ENCODE data around the gene SNX3. TPM values are rescaled to one million over a fixed set of nuclear protein-coding genes. Genes with fewer than 3 reads are reported as not detected.

The SNX3 gene
- total and polyA plus RNA-seq, 2 experiments from 2014 or later, result 291 to 359 TPM

GRCh38 chr6:108170332-108171290, 90.2 kb downstream of the SNX3 start:
- Histone ChIP-seq H2AFZ (peak overlapping the region; percentile 49), H3K4me3 (no peak overlapping the region), H3K4me2 (peak overlapping the region; percentile 53), H3K36me3 (replicated peaks; ENCODE audit: insufficient read depth, low read depth) (no peaks in the 10 kb centered on the region), H3K79me2 (no peaks in the 10 kb centered on the region), H3K4me1 (ENCODE audit: insufficient read depth) (peaks cover 42% of the 10 kb centered on the region), H3K9me2 (replicated peaks; ENCODE audit: insufficient read depth) (no peaks in the 10 kb centered on the region), H3K27ac (no peak overlapping the region), H3K9me3 (ENCODE audit: low read depth) (no peaks in the 10 kb centered on the region), H4K20me1 (ENCODE audit: insufficient read depth, poor library complexity, severe bottlenecking) (peaks cover 5% of the 10 kb centered on the region), H3K27me3 (peaks cover 100% of the 10 kb centered on the region)
- TF ChIP-seq CTCF (IDR thresholded peaks at IDR 0.05; ENCODE audit: poor library complexity), result no peak
- TF ChIP-seq EZH2 (IDR thresholded peaks at IDR 0.05; ENCODE audit: borderline replicate concordance), result peak; percentile 100
- TF ChIP-seq EZH2phosphoT487 (IDR thresholded peaks at IDR 0.05; ENCODE audit: low read depth, severe bottlenecking, unreplicated experiment), result peak; percentile 95
- no peak for DNase-seq (ENCODE audit: low spot score)
- WGBS (ENCODE audit: low lambda C conversion rate, missing lambda C conversion rate), result 6% methylated on average over 31 of the region's 31 CpGs

GRCh38 chr6:108169464-108170331, 91.1 kb downstream of the SNX3 start:
- peak; percentile 80 for TF ChIP-seq EZH2phosphoT487 (IDR thresholded peaks at IDR 0.05; ENCODE audit: low read depth, severe bottlenecking, unreplicated experiment)
- TF ChIP-seq EZH2 (IDR thresholded peaks at IDR 0.05; ENCODE audit: borderline replicate concordance), result peak; percentile 32
- TF ChIP-seq CTCF (IDR thresholded peaks at IDR 0.05; ENCODE audit: poor library complexity), result no peak
- WGBS (ENCODE audit: low lambda C conversion rate, missing lambda C conversion rate), result 5% methylated on average over 41 of the region's 55 CpGs
- Histone ChIP-seq H3K36me3 (replicated peaks; ENCODE audit: insufficient read depth, low read depth) (no peaks in the 10 kb centered on the region), H2AFZ (no peak overlapping the region), H3K4me3 (no peak overlapping the region), H3K27ac (no peak overlapping the region), H3K9me3 (ENCODE audit: low read depth) (no peaks in the 10 kb centered on the region), H3K79me2 (no peaks in the 10 kb centered on the region), H3K4me2 (peak overlapping the region; percentile 82), H4K20me1 (ENCODE audit: insufficient read depth, poor library complexity, severe bottlenecking) (peaks cover 5% of the 10 kb centered on the region), H3K4me1 (ENCODE audit: insufficient read depth) (peaks cover 46% of the 10 kb centered on the region), H3K27me3 (peaks cover 100% of the 10 kb centered on the region), H3K9me2 (replicated peaks; ENCODE audit: insufficient read depth) (no peaks in the 10 kb centered on the region)
- no peak for DNase-seq (ENCODE audit: low spot score)

GRCh38 chr6:108168501-108169463, 92.1 kb downstream of the SNX3 start:
- no peak overlapping the region for H3K27ac ChIP-seq
- H3K9me2 ChIP-seq (replicated peaks; ENCODE audit: insufficient read depth), result no peaks in the 10 kb centered on the region
- H3K79me2 ChIP-seq, result no peaks in the 10 kb centered on the region
- peak; percentile 66 for DNase-seq (ENCODE audit: low spot score)
- no peaks in the 10 kb centered on the region for H3K36me3 ChIP-seq (replicated peaks; ENCODE audit: insufficient read depth, low read depth)
- H3K9me3 ChIP-seq (ENCODE audit: low read depth), result no peaks in the 10 kb centered on the region
- H4K20me1 ChIP-seq (ENCODE audit: insufficient read depth, poor library complexity, severe bottlenecking), result peaks cover 5% of the 10 kb centered on the region
- peak overlapping the region; percentile 82 for H3K4me2 ChIP-seq
- 3% methylated on average over 63 of the region's 63 CpGs for WGBS (ENCODE audit: low lambda C conversion rate, missing lambda C conversion rate)
- H3K4me3 ChIP-seq, result no peak overlapping the region
- peaks cover 50% of the 10 kb centered on the region for H3K4me1 ChIP-seq (ENCODE audit: insufficient read depth)
- peaks cover 100% of the 10 kb centered on the region for H3K27me3 ChIP-seq
- H2AFZ ChIP-seq, result peak overlapping the region; percentile 31
- TF ChIP-seq EZH2 (IDR thresholded peaks at IDR 0.05; ENCODE audit: borderline replicate concordance) (peak; percentile 82), CTCF (IDR thresholded peaks at IDR 0.05; ENCODE audit: poor library complexity) (peak; percentile 40), EZH2phosphoT487 (IDR thresholded peaks at IDR 0.05; ENCODE audit: low read depth, severe bottlenecking, unreplicated experiment) (peak; percentile 40)
